Spinal cord (tissue), 10 donors: ENCODE results near the gene TMEM121. TPM values are rescaled to one million over a fixed set of nuclear protein-coding genes. Genes with fewer than 3 reads are reported as not detected.
"Not testable (repeated sequence)": the region's sequence is repeated elsewhere in the genome, so short reads cannot be mapped to it uniquely, and the experiment has no call there.

Experiments used
- DNase-seq, 6 donors: peaks; one replicate each; pipeline versions ENCODE4 v3.0.0 to v3.0.0-alpha.2; 2013 to 2015; ENCODE audit warnings: low spot score in 6 of 6, low read depth in 4 of 6
- H3K27ac ChIP-seq: one replicate; pipeline ENCODE4 v1.5.1; 2013; ENCODE audit warnings: low read depth, low read length, control low read depth
- H3K27me3 ChIP-seq: one replicate; pipeline ENCODE4 v1.6.1; 2013; ENCODE audit warnings: low read length; ENCODE audit not compliant: control insufficient read depth, insufficient read depth
- H3K36me3 ChIP-seq: one replicate; pipeline ENCODE4 v1.6.1; 2013; ENCODE audit warnings: low read length; ENCODE audit not compliant: control insufficient read depth, insufficient read depth
- H3K4me1 ChIP-seq: one replicate; pipeline ENCODE4 v1.6.1; 2013; ENCODE audit warnings: low read length; ENCODE audit not compliant: control insufficient read depth, insufficient read depth
- H3K4me3 ChIP-seq: one replicate; pipeline ENCODE4 v1.5.1; 2013; ENCODE audit warnings: low read depth, low read length, control low read depth
- H3K9me3 ChIP-seq: one replicate; pipeline ENCODE4 v1.6.1; 2013; ENCODE audit warnings: low read length; ENCODE audit not compliant: control insufficient read depth, insufficient read depth
- WGBS: methylation state at CpG from one replicate; pipeline ENCODE4 v1.1.5; 2013; ENCODE audit warnings: missing lambda C conversion rate; ENCODE audit not compliant: insufficient coverage; 5-methylcytosine and 5-hydroxymethylcytosine counted together
- polyA plus RNA-seq, 2 donors: library from polyadenylated mRNA; unstranded; fragments of 120-200 nt; gene quantifications; one replicate each; pipeline ENCODE4 v1.2.1, GENCODE V29; 2013; ENCODE audit not compliant: insufficient read length in 2 of 2
- total RNA-seq, 2 donors: library from RNA; depleted of rRNA in 1 of 2; stranded (reverse); fragments of 120-200 nt in 1 of 2; fragments of >200 nt in 1 of 2; gene quantifications; one replicate each; pipeline versions ENCODE4 v1.2.3 to v1.2.4, GENCODE V29; 2013 to 2014
- donor health status: healthy.

TMEM121 gene
- total and polyA plus RNA-seq, 4 donors: 11.7 to 27.1 (median 18.1) TPM

- not testable (repeated sequence) for H3K9me3 ChIP-seq, H3K27ac ChIP-seq, H3K27me3 ChIP-seq, H3K4me1 ChIP-seq, H3K4me3 ChIP-seq, DNase-seq, H3K36me3 ChIP-seq
- no CpG with 5 or more reads among the region's 17 CpGs for WGBS
Observed at GRCh38 chr14:105575016-105575700, 48.8 kb downstream of the TMEM121 start.

DNA sequence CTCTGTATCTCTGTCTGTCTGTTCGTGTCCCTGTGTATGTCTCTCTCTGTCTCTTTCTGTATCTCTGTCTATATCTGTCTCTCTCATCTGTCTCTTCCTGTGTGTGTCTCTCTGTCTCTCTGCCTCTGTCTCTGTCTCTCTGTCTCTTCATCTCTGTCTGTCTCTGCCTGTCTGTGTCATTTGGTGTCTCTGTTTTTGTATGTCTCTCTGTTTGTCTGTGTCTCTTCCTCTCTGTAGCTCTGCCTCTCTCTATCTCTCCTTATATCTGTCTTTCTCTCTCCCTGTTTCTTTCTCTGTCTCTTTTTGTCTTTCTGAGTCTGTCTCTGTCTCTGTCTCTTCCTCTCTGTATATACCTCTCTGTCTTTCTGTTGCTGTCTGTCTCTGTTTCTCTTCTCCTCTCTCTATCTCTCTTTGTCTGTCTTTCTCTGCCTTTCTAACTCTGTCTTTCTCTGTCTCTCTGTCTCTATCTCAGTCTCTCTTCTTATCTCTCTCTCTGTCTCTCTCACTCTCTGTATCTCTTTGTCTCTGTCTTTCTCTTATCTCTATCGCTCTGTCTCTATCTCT is 50.2 kb downstream of the TMEM121 start:
- WGBS: 83% methylated on average over 2 of the region's 2 CpGs
- Histone ChIP-seq H3K27ac (no peak overlapping the region), H3K4me1 (no peaks in the 10 kb centered on the region), H3K9me3 (no peaks in the 10 kb centered on the region), H3K4me3 (no peak overlapping the region), H3K36me3 (no peaks in the 10 kb centered on the region), H3K27me3 (no peaks in the 10 kb centered on the region)
- no peak for DNase-seq

GRCh38 chr14:105577314-105577861 is 51.0 kb downstream of the TMEM121 start:
- Histone ChIP-seq H3K27me3 (no peaks in the 10 kb centered on the region), H3K4me3 (no peak overlapping the region), H3K36me3 (no peaks in the 10 kb centered on the region), H3K4me1 (no peaks in the 10 kb centered on the region), H3K27ac (no peak overlapping the region), H3K9me3 (no peaks in the 10 kb centered on the region)
- 83% methylated on average over 12 of the region's 14 CpGs for WGBS
- no peak for DNase-seq

DNA sequence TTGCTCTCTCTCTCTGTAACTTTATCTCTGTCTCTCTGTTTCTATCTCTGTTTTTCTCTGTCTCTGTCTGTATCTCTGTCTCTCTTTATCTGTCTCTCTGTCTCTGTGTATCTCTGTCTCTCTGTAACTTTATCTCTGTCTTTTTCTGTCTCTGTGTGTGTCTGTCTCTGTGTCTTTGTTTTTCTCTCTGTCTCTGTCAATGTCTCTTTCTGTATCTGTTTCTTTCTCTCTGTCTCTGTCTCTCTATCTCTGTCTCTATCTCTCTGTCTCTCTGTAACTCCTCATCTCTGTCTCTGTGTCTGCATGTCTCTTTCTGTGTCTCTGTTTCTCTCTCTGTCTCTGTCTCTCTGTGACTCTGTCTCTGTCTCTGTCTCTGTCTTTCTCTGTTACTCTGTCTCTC is 51.7 kb downstream of the TMEM121 start:
- Histone ChIP-seq H3K9me3 (peaks cover 5% of the 10 kb centered on the region), H3K27me3 (no peaks in the 10 kb centered on the region), H3K27ac (no peak overlapping the region), H3K4me1 (no peaks in the 10 kb centered on the region), H3K4me3 (no peak overlapping the region), H3K36me3 (no peaks in the 10 kb centered on the region)
- DNase-seq: no peak

GRCh38 chr14:105579221-105579620 is 52.8 kb downstream of the TMEM121 start:
- not testable (repeated sequence) for H3K27me3 ChIP-seq, H3K36me3 ChIP-seq, H3K27ac ChIP-seq, H3K9me3 ChIP-seq, H3K4me3 ChIP-seq, DNase-seq, H3K4me1 ChIP-seq
- no CpG with 5 or more reads among the region's 15 CpGs for WGBS

Other genes starting within 250 kb of the TMEM121 start
- 10 to 100 TPM; 49.3 to 54.6 TPM for gene BRF1, start 225.6 kb upstream of the TMEM121 start, total RNA-seq
- 10 to 100 TPM; 70.0 to 77.9 TPM for gene BRF1, start 225.6 kb upstream of the TMEM121 start, polyA plus RNA-seq
- gene PACS2, start 211.8 kb upstream of the TMEM121 start, total RNA-seq: 10 to 100 TPM; 69.2 to 98.5 TPM
- 100 to 1,000 TPM; 147 to 177 TPM for gene PACS2, start 211.8 kb upstream of the TMEM121 start, polyA plus RNA-seq
- gene TEX22, start 128.0 kb upstream of the TMEM121 start, total RNA-seq: 1 to 10 TPM in 1 of 2 donors, under 1 TPM in 1; 0.20 to 1.0 TPM
- gene TEX22, start 128.0 kb upstream of the TMEM121 start, polyA plus RNA-seq: 1 to 10 TPM; 2.8 to 4.8 TPM
- 10 to 100 TPM; 40.9 to 73.5 TPM for gene MTA1, start 106.8 kb upstream of the TMEM121 start, total RNA-seq
- gene MTA1, start 106.8 kb upstream of the TMEM121 start, polyA plus RNA-seq: 100 to 1,000 TPM; 178 to 202 TPM
- 100 to 1,000 TPM in 1 of 2 donors, 10 to 100 TPM in 1; 59.0 to 117 TPM for gene CRIP2, start 51.8 kb upstream of the TMEM121 start, total RNA-seq
- gene CRIP2, start 51.8 kb upstream of the TMEM121 start, polyA plus RNA-seq: 100 to 1,000 TPM; 301 to 334 TPM
- 10 to 100 TPM in 1 of 2 donors, 1 to 10 TPM in 1; 4.3 to 34.5 TPM for gene CRIP1, start 39.7 kb upstream of the TMEM121 start, total RNA-seq
- 10 to 100 TPM; 13.8 to 21.6 TPM for gene CRIP1, start 39.7 kb upstream of the TMEM121 start, polyA plus RNA-seq
- 10 to 100 TPM in 1 of 2 donors, 1 to 10 TPM in 1; 7.7 to 12.5 TPM for gene TEDC1, start 35.3 kb upstream of the TMEM121 start, total RNA-seq
- gene TEDC1, start 35.3 kb upstream of the TMEM121 start, polyA plus RNA-seq: 10 to 100 TPM; 21.1 to 21.3 TPM